Skin of body (tissue), 2 donors: ENCODE results near the gene CDK14. TPM values are rescaled to one million over a fixed set of nuclear protein-coding genes. Genes with fewer than 3 reads are reported as not detected.
"Not testable (repeated sequence)": the region's sequence is repeated elsewhere in the genome, so short reads cannot be mapped to it uniquely, and the experiment has no call there.

Source experiments
- DNase-seq: peaks from one replicate; lab custom pipeline; 2025; lab: John Stamatoyannopoulos, UW
- total RNA-seq: library from RNA; depleted of rRNA; stranded (reverse); fragments of >200 nt; gene quantifications from one replicate; pipeline ENCODE4 v1.2.3, GENCODE V29; 2014

Gene CDK14
- total RNA-seq, 1 donor from 2014 or later, result 51.6 TPM

- peak; percentile 68 for DNase-seq
These were observed 181.8 kb downstream of the CDK14 start for GRCh38 chr7:90777886-90778285.

GRCh38 chr7:90788052-90788451 is 191.9 kb downstream of the CDK14 start:
- DNase-seq, result peak; percentile 94

- peak; percentile 10 for DNase-seq
These were observed 193.7 kb downstream of the CDK14 start for GRCh38 chr7:90789736-90790306.

GRCh38 chr7:90791596-90791995 is 195.5 kb downstream of the CDK14 start:
- no peak for DNase-seq

- DNase-seq, result no peak
These were observed 196.2 kb downstream of the CDK14 start for GRCh38 chr7:90792301-90792700.

GRCh38 chr7:90794234-90794633 is 198.1 kb downstream of the CDK14 start:
- not testable (repeated sequence) for DNase-seq

- DNase-seq, result no peak
These were observed 201.5 kb downstream of the CDK14 start for GRCh38 chr7:90797596-90797995.

- DNase-seq, result no peak
These were observed 208.2 kb downstream of the CDK14 start for GRCh38 chr7:90804370-90804769.

GRCh38 chr7:90815552-90815951 is 219.4 kb downstream of the CDK14 start:
- not testable (repeated sequence) for DNase-seq

- peak; percentile 38 for DNase-seq
These were observed 220.5 kb downstream of the CDK14 start for GRCh38 chr7:90816511-90817142.

- DNase-seq, result peak; percentile 26
These were observed 221.0 kb downstream of the CDK14 start for GRCh38 chr7:90817151-90817550.

GRCh38 chr7:90817846-90818245 is 221.7 kb downstream of the CDK14 start:
- DNase-seq, result no peak

- DNase-seq, result peak; percentile 29
These were observed 222.2 kb downstream of the CDK14 start for GRCh38 chr7:90818341-90818740.

- DNase-seq, result no peak
These were observed 226.0 kb downstream of the CDK14 start for GRCh38 chr7:90821961-90822620.

- DNase-seq, result no peak
These were observed 228.5 kb downstream of the CDK14 start for GRCh38 chr7:90824386-90825307.

- DNase-seq, result peak; percentile 87
These were observed 229.7 kb downstream of the CDK14 start for GRCh38 chr7:90825779-90826178.

GRCh38 chr7:90828601-90829000 is 232.5 kb downstream of the CDK14 start:
- no peak for DNase-seq

- DNase-seq, result no peak
These were observed 234.2 kb downstream of the CDK14 start for GRCh38 chr7:90830308-90830707.

GRCh38 chr7:90832726-90833125 is 236.6 kb downstream of the CDK14 start:
- no peak for DNase-seq

- DNase-seq, result no peak
These were observed 237.3 kb downstream of the CDK14 start for GRCh38 chr7:90833443-90833842.

- DNase-seq, result no peak
These were observed 238.7 kb downstream of the CDK14 start for GRCh38 chr7:90834771-90835170.

- no peak for DNase-seq
These were observed 239.7 kb downstream of the CDK14 start for GRCh38 chr7:90835861-90836260.
